H1 (cell line): ENCODE data around the gene GREB1L. TPM values are rescaled to one million over a fixed set of nuclear protein-coding genes. Genes with fewer than 3 reads are reported as not detected.

ENCODE experiments used
- CTCF ChIA-PET: fragments of 300-600 bp; sonication (Branson Sonifier 250); formaldehyde crosslinking; loops from one replicate; lab custom pipeline; 2021; ENCODE audit not compliant: partially characterized antibody; lab: Charles Lee
- POLR2A ChIA-PET: fragments of 300-600 bp; sonication (Branson Sonifier 250); formaldehyde crosslinking; loops from one replicate; lab custom pipeline; 2021; ENCODE audit warnings: inconsistent platforms; ENCODE audit not compliant: partially characterized antibody; lab: Charles Lee
- DNase-seq, 2 experiments: peaks; one replicate each; pipeline versions ENCODE4 v3.0.0 to v3.0.0-alpha.2; 2010 to 2022; ENCODE audit warnings: low spot score in 2 of 2, low read depth in 1 of 2, mixed read lengths in 1 of 2
- FAIRE-seq: peaks from 2 replicates; lab custom pipeline; 2011; peaks lifted over from hg19 to GRCh38; lab: Jason Lieb, UNC
- H2AFZ ChIP-seq: 2 replicates; pipeline ENCODE4 v1.8.1; 2012; ENCODE audit warnings: low read length, inconsistent platforms
- H2AK5ac ChIP-seq: 2 replicates; pipeline ENCODE4 v1.6.1; 2013; ENCODE audit warnings: low read depth, low read length
- H2BK120ac ChIP-seq: replicated peaks from 2 replicates; pipeline ENCODE3; 2013; ENCODE audit warnings: low read depth, low read length, inconsistent platforms
- H2BK12ac ChIP-seq: 2 replicates; pipeline ENCODE4 v1.6.1; 2013; ENCODE audit warnings: low read depth, low read length
- H2BK15ac ChIP-seq: 2 replicates; pipeline ENCODE4 v1.6.1; 2013; ENCODE audit warnings: low read length
- H2BK20ac ChIP-seq: 2 replicates; pipeline ENCODE4 v1.6.1; 2013; ENCODE audit warnings: low read length
- H2BK5ac ChIP-seq: 2 replicates; pipeline ENCODE4 v1.6.1; 2013; ENCODE audit warnings: low read depth, low read length
- H3K14ac ChIP-seq: 2 replicates; pipeline ENCODE4 v1.6.1; 2013; ENCODE audit warnings: inconsistent platforms; ENCODE audit not compliant: insufficient read length
- H3K18ac ChIP-seq: 2 replicates; pipeline ENCODE4 v1.6.1; 2013; ENCODE audit warnings: low read length; ENCODE audit errors: extremely low read depth
- H3K23ac ChIP-seq: 2 replicates; pipeline ENCODE4 v1.6.1; 2013; ENCODE audit warnings: inconsistent platforms; ENCODE audit not compliant: insufficient read length
- H3K23me2 ChIP-seq: 2 replicates; pipeline ENCODE4 v1.6.1; 2013; ENCODE audit warnings: low read depth, low read length
- H3K27ac ChIP-seq: 2 replicates; pipeline ENCODE4 v1.6.1; 2011; ENCODE audit warnings: low read depth, low read length, inconsistent platforms
- H3K27me3 ChIP-seq, 4 experiments: replicated peaks in 1 of 4; 1 replicate in 1 of 4; 2 replicates in 3 of 4; pipeline versions ENCODE4 v1.6.1 to v1.8.1; 2011 to 2013; ENCODE audit warnings: low read length in 3 of 4, mild to moderate bottlenecking in 3 of 4, inconsistent platforms in 2 of 4, mixed read lengths in 2 of 4, moderate library complexity in 1 of 4; ENCODE audit not compliant: control insufficient read depth in 3 of 4, insufficient read depth in 3 of 4; ENCODE audit errors: extremely low read depth in 1 of 4
- H3K36me3 ChIP-seq, 4 experiments: 2 replicates each; pipeline versions ENCODE4 v1.6.1 to v1.8.1; 2011 to 2013; ENCODE audit warnings: mild to moderate bottlenecking in 4 of 4, low read length in 3 of 4, moderate library complexity in 2 of 4, control low read depth in 1 of 4, inconsistent platforms in 1 of 4; ENCODE audit not compliant: insufficient read depth in 4 of 4, control insufficient read depth in 2 of 4
- H3K4ac ChIP-seq: replicated peaks from 2 replicates; pipeline ENCODE3; 2013; ENCODE audit warnings: low read length, low read depth, mixed read lengths, inconsistent platforms; ENCODE audit not compliant: insufficient read length
- H3K4me1 ChIP-seq, 4 experiments: replicated peaks in 1 of 4; 1 replicate in 1 of 4; 2 replicates in 3 of 4; pipeline versions ENCODE4 v1.6.1 to v1.8.1; 2011 to 2013; ENCODE audit warnings: low read length in 3 of 4, inconsistent platforms in 2 of 4, mixed read lengths in 1 of 4; ENCODE audit not compliant: insufficient read depth in 4 of 4, control insufficient read depth in 3 of 4
- H3K4me2 ChIP-seq, 2 experiments: 2 replicates each; pipeline versions ENCODE4 v1.6.1 to v1.8.1; 2011 to 2013; ENCODE audit warnings: low read depth in 2 of 2, low read length in 2 of 2, control low read depth in 1 of 2, inconsistent platforms in 1 of 2, mild to moderate bottlenecking in 1 of 2; ENCODE audit not compliant: insufficient read depth in 1 of 2
- H3K4me3 ChIP-seq, 4 experiments: fragments of 200-600, 300-600 bp in 1 of 4; sonication (generic), shearing (Covaris generic), sonication (Bioruptor Twin) in 1 of 4; 2 replicates each; pipeline versions ENCODE4 v1.5.1 to v1.8.1; 2011 to 2016; ENCODE audit warnings: low read length in 4 of 4, low read depth in 3 of 4, control low read depth in 2 of 4, inconsistent platforms in 2 of 4, mild to moderate bottlenecking in 2 of 4, mixed read lengths in 1 of 4, moderate library complexity in 1 of 4; ENCODE audit not compliant: insufficient read depth in 2 of 4; ENCODE audit errors: extremely low read depth in 1 of 4
- H3K56ac ChIP-seq: replicated peaks from 2 replicates; pipeline ENCODE3; 2013; ENCODE audit warnings: low read depth, mild to moderate bottlenecking, mixed read lengths, low read length, inconsistent platforms; ENCODE audit not compliant: insufficient read length
- H3K79me1 ChIP-seq: 2 replicates; pipeline ENCODE4 v1.6.1; 2013; ENCODE audit warnings: low read depth, low read length, control low read depth
- H3K79me2 ChIP-seq, 2 experiments: 2 replicates each; pipeline versions ENCODE4 v1.6.1 to v1.8.1; 2012 to 2013; ENCODE audit warnings: low read length in 2 of 2, mild to moderate bottlenecking in 2 of 2, inconsistent platforms in 1 of 2; ENCODE audit not compliant: insufficient read depth in 2 of 2, control insufficient read depth in 1 of 2
- H3K9ac ChIP-seq, 4 experiments: replicated peaks in 1 of 4; 1 replicate in 1 of 4; 2 replicates in 3 of 4; pipeline versions ENCODE4 v1.6.1 to v1.8.1; 2011 to 2013; ENCODE audit warnings: low read depth in 3 of 4, low read length in 3 of 4, control low read depth in 2 of 4, mild to moderate bottlenecking in 2 of 4, moderate library complexity in 2 of 4, inconsistent platforms in 1 of 4; ENCODE audit errors: extremely low read depth in 1 of 4
- H3K9me3 ChIP-seq, 2 experiments: 2 replicates each; pipeline versions ENCODE4 v1.6.1 to v1.8.1; 2012 to 2013; ENCODE audit warnings: mild to moderate bottlenecking in 2 of 2, moderate library complexity in 2 of 2, control low read depth in 1 of 2, inconsistent platforms in 1 of 2, low read depth in 1 of 2, low read length in 1 of 2, mixed read lengths in 1 of 2; ENCODE audit not compliant: insufficient read depth in 2 of 2
- H4K20me1 ChIP-seq, 2 experiments: replicated peaks in 1 of 2; 2 replicates each; pipeline versions ENCODE3 to v1.8.1; 2011 to 2013; ENCODE audit warnings: inconsistent platforms in 2 of 2, low read length in 2 of 2, mild to moderate bottlenecking in 1 of 2; ENCODE audit not compliant: insufficient read depth in 2 of 2, control insufficient read depth in 1 of 2
- H4K5ac ChIP-seq: 2 replicates; pipeline ENCODE4 v1.6.1; 2013; ENCODE audit warnings: low read length, low read depth, mixed read lengths, inconsistent platforms; ENCODE audit not compliant: insufficient read length
- H4K8ac ChIP-seq: 2 replicates; pipeline ENCODE4 v1.8.0; 2013; ENCODE audit warnings: mild to moderate bottlenecking, moderate library complexity, low read length, inconsistent platforms; ENCODE audit not compliant: insufficient read depth; ENCODE audit errors: extremely low read depth
- H4K91ac ChIP-seq: replicated peaks from 2 replicates; pipeline ENCODE3; 2013; ENCODE audit warnings: low read length, mixed read lengths, inconsistent platforms; ENCODE audit not compliant: insufficient read length
- CBX8 ChIP-seq: fragments of 300-800, 300-1000 bp; sonication (generic); IDR thresholded peaks from 2 replicates; pipeline ENCODE4 v1.7.1; 2016; ENCODE audit warnings: low read depth, low read length, borderline replicate concordance
- WGBS, 2 experiments: shearing (Covaris generic) in 1 of 2; methylation state at CpG; one replicate each; pipeline versions ENCODE4 v1.1.6 to v1.1.7; 2013 to 2015; ENCODE audit warnings: low lambda C conversion rate in 2 of 2, mixed read lengths in 2 of 2, inconsistent platforms in 1 of 2, low coverage in 1 of 2, missing lambda C conversion rate in 1 of 2; ENCODE audit not compliant: insufficient replicate concordance in 2 of 2, insufficient coverage in 1 of 2, insufficient read length in 1 of 2; ENCODE audit errors: extremely low coverage in 1 of 2, missing lambda C conversion rate in 1 of 2; 5-methylcytosine and 5-hydroxymethylcytosine counted together
- polyA plus RNA-seq, 7 experiments: library from polyadenylated mRNA; depleted of rRNA in 3 of 7; stranded (reverse) in 5 of 7; unstranded in 2 of 7; fragments of >200 nt in 5 of 7; fragments of 200-250 nt in 2 of 7; gene quantifications; 1 replicate in 5 of 7; 2 replicates in 1 of 7; 4 replicates in 1 of 7; pipeline versions ENCODE4 v1.2.1 to v1.2.3, GENCODE V29; 2011 to 2013; ENCODE audit warnings: missing spikeins in 2 of 7, mixed read lengths in 2 of 7
- total RNA-seq: library from RNA; stranded (reverse); fragmentation: NEBNext Ultra II Directional; extraction: Animal tissue kit (Norgen Biotek cat#: 25700); gene quantifications from 2 replicates; pipeline ENCODE4 v1.2.1, GENCODE V29; 2021

GREB1L gene
- total and polyA plus RNA-seq, 2 of the 8 experiments (the other 6 are each of a cell fraction or from before 2014, with no cell fraction given), result 0.34 to 1.6 TPM

DNA sequence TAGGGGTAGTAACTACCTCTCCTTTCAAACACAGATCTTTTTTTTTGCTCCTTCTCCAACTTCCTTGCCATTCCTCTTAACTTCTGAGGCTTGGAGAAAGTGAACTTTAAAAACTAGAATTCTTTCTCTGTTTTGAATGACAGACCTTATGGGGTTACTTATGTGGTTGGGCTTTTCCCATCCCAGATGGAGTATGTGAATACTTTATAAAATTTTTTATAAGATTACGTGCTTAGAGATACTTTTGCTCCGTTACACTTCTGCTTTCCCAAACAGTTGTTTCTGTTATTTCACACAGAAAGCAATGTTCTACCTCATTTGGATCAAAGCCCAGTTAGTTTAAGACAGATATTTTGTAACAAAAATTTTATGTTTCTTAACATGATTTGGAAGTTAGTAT, 20.2 kb downstream of the GREB1L start:
- no peak overlapping the region for H3K9ac ChIP-seq
- H4K5ac ChIP-seq, result peak overlapping the region; percentile 75
- TF ChIP-seq CBX8, result no peak
- H3K23ac ChIP-seq, result no peak overlapping the region
- no peak overlapping the region for H2BK120ac ChIP-seq
- H3K4me1 ChIP-seq, result peaks cover 0 to 38% (median 7%) of the 10 kb centered on the region in 4 experiments; a peak in 3 of 7 replicates
- no peak overlapping the region for H2AK5ac ChIP-seq
- H3K27me3 ChIP-seq, result no peaks in the 10 kb centered on the region; a peak in 1 of 7 replicates
- H3K18ac ChIP-seq, result no peak overlapping the region
- H3K36me3 ChIP-seq, result no peaks in the 10 kb centered on the region
- no peak overlapping the region for H2AFZ ChIP-seq
- WGBS, 2 experiments, result 72% methylated on average over 2 of the region's 2 CpGs; no CpG with 5 or more reads in 1 of the 2 experiments
- no peaks in the 10 kb centered on the region for H3K9me3 ChIP-seq
- no peak for DNase-seq
- H4K91ac ChIP-seq, result no peak overlapping the region
- H2BK5ac ChIP-seq, result no peak overlapping the region
- POLR2A ChIA-PET, result no interaction called here
- no peaks in the 10 kb centered on the region for H3K23me2 ChIP-seq
- no peak overlapping the region for H3K56ac ChIP-seq
- H2BK15ac ChIP-seq, result no peak overlapping the region
- no peak overlapping the region for H3K27ac ChIP-seq
- no peaks in the 10 kb centered on the region for H4K20me1 ChIP-seq
- H2BK12ac ChIP-seq, result no peak overlapping the region
- no peaks in the 10 kb centered on the region for H3K79me1 ChIP-seq
- FAIRE-seq, result no peak
- CTCF ChIA-PET, result no interaction called here
- no peak overlapping the region; a peak in 1 of 8 replicates for H3K4me3 ChIP-seq
- H2BK20ac ChIP-seq, result no peak overlapping the region
- no peaks in the 10 kb centered on the region for H3K79me2 ChIP-seq
- no peak overlapping the region for H3K14ac ChIP-seq
- no peak overlapping the region for H3K4me2 ChIP-seq
- no peak overlapping the region for H4K8ac ChIP-seq
- no peak overlapping the region for H3K4ac ChIP-seq
